Myocyte (in vitro differentiated cells): ENCODE data around the gene CLIP1. TPM values are rescaled to one million over a fixed set of nuclear protein-coding genes. Genes with fewer than 3 reads are reported as not detected.

Experiments used
- DNase-seq: peaks from one replicate; pipeline ENCODE4 v3.0.0-alpha.2; 2012; ENCODE audit warnings: low read depth
- total RNA-seq: library from RNA; depleted of rRNA; stranded (reverse); fragments of >200 nt; gene quantifications from 2 replicates; pipeline ENCODE4 v1.2.3, GENCODE V29; 2014

CLIP1 gene
- total RNA-seq, 1 donor from 2014 or later = 51.2 TPM

DNA sequence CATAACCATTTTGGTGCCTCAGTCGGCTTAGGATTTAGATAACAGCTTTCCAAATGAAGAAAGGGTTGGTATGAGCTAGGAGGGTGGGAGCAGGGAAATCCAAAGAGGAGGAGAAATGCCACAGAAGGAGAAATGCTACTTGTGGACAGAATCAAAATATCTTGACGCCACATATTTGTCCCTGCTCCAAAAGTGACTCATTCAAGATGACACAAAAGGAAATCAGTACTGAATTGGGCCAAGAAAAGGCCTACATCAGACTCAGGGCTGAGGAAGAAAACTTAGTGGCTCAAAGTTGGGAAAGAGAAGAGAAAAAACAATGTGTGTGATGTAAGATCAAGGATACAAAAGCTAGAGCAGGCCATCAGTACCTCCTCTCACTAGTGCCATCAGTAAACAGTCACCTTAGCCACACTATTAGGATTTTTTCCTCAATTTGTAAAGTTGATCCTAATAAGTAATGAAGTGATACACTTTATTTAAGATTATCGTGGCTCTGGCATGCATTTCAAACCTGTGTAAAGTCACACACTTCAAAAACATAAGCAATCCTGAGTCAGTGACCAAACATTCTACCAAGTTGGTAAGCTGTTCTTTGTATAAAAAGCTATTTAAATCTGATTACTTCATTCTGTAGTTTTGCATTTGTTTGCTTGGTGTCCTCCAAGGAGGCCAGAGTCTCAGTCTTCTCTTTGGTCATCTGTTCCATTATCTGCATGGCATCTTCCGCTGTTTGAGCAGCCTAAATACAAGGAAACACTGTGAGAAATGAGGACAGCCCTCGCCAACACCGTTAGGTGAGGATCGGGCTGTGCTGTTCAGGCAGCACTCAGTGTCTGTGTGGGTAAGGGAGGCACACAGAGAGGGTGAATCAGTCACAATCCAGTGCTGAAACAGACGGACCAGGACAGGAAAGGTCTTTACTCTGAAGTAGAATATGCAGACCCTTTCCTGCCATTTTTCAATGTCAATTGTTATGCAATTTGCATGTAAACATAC is 103.6 kb downstream of the CLIP1 start:
- DNase-seq = peak; percentile 78

DNA sequence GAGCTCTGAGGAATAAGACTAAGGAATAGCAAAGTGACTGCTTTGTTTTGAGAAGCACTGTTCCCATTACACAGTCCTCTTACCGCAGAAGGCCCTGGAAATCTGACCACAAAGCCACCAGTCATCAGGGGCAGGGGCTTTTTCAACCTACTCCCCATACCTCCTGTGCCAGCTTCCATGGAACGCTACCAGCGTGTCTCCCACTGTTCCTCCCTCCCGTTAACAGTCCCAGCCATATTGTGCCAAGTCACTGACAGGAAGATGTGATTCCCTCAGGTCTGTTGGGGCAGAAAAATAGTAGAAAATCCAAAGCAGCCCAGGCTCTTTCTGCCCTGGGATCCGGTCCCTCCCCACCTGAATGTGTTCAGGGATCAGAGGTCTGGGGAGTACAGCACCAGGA is 109.5 kb downstream of the CLIP1 start:
- DNase-seq = peak; percentile 70

DNA sequence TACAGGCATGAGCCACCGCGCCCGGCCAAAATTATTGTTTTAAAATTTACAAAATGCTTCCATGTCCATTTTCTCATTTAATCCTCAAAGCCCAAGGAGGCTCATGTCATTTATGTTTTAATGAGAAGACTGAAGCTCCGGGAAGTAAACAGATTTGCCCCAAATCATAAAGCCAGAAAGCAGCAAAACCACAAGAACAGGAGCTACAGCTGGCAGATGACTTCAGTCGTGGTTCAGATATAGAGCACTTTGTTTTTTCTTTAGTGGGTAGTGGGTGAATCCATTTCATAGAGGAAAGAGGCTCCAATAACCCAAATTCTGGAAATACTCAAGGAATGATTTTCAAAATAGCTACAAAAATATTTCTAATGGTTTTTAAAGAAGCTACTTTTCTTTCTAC is 110.8 kb downstream of the CLIP1 start:
- DNase-seq = peak; percentile 38

DNA sequence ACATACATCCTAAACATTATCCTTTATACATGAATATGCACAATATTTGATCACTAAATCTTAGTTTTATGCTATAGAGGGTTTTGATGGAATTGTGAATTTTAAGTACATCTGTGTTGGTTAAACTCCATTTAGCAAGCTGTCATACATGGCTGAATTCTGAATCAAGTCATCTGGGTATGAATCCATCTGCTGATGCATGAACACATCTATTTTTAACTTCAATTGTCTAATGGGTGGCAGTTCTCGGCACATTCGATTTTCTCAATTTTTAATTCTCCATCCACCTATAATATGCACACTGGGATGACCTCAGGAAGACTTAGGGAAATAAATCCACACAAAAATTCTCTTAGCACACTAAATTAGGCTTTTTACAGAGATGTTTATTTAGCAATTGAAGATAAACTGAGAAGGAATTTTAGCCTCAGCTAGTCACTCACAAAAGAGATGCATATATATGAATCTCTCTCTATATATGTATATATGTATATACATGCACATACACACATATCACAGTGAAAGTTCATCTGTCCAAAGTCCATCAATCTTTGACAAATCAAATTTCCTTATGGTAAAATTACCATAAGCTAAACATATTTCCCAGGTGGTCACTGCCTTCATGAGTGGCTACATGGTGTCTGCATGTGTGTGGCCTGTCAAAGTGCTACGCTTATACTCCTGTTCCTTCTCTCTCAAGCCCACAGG is 111.7 kb downstream of the CLIP1 start:
- DNase-seq = peak; percentile 53

DNA sequence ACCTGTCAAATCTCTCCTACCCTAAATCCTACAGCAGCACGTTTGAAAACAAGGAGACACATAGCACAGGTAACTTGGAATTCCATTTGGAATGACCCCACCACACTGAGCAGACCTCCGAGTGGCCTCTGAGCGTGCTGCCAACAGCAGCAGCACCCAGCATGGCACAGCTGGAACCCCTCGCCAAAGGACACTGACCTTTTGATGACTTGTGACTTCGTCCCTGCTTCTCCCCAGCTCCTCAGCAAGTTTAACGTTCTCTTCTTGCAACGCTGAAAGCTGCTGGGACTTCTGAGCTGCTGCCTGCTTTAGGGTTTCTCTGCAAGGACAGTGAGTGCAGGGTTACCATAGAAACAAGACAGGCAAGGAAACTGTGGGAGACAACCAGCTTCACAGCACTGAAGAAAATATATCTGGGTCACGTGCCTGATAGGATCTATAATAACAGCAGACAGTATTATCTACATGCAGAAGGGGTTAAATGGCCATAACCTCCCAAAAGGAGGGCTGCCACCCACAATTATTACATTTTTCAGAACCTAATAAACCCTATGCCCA is 112.8 kb downstream of the CLIP1 start:
- DNase-seq = no peak

DNA sequence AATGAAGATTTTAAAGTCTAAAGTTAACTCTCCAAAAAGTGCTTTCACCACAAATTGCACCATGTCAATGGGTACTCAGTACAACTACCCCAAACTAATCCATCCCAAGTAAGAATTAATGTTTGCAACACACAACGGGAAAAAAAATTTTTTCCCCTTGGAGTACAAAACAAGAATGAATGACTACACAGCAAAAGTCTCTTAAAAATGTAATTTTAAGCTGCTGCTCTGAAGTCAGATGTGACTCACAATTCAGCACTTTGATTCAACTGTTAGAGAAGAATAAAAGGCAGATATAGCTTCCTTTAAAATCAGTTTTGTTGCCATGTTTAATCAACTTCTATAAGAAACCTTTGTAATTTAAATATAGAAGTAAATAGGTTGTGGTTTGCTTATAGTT is 113.7 kb downstream of the CLIP1 start:
- DNase-seq = no peak

DNA sequence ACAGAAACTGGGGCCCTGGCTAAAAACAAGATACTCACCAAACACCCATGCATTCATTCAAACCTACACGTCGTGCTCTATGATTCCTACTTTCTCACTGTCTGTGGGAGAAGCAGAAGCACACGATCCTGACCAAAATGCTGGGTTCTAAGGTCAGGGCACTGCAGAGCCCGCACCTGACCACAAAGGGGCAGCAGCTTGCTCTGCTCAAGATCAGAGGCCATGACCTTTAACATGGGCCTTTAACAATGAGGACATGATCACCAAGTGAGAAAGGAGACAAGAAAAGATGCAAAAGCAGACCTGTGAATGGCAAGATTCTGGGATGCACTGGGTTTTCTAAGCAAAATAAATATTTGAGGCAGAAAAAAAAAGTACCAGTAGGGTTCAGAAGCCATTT is 116.1 kb downstream of the CLIP1 start:
- no peak for DNase-seq

DNA sequence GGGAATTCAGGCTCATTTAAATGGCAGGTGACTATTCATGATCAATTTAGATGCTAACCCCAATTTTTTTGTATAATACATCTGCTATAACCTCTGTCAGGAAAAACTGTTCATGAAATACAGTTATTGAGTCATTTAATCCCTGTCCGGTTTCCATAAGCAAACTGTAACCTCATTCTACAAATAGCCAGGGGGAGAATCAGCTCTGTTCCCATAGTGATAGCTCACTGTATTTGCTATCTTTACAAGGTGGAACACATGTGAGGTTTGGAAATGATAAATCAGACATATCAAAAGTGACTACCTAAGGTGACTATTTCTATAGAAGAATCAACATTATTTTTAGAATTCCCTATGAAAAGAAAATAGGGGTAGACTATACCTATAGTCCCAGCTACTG is 117.5 kb downstream of the CLIP1 start:
- no peak for DNase-seq

DNA sequence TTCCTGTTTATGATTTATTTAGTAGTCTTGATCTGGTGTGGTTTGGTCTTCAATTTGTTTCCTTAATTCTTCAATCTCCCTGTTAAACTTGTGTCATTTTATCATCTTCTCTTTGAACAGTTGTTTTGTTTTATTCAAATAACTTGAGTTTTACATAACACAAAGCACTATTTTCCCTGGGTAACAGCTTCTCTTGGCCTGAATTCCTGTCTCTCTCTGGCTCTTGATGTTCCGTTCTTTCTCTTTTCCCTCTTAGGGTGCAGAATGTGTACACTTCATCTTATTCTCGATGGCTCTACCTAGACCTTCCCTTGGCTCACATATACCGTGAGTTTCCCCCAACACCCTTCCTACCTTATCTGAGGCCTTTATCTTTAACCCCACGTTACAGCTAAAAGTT is 119.4 kb downstream of the CLIP1 start:
- DNase-seq = no peak

DNA sequence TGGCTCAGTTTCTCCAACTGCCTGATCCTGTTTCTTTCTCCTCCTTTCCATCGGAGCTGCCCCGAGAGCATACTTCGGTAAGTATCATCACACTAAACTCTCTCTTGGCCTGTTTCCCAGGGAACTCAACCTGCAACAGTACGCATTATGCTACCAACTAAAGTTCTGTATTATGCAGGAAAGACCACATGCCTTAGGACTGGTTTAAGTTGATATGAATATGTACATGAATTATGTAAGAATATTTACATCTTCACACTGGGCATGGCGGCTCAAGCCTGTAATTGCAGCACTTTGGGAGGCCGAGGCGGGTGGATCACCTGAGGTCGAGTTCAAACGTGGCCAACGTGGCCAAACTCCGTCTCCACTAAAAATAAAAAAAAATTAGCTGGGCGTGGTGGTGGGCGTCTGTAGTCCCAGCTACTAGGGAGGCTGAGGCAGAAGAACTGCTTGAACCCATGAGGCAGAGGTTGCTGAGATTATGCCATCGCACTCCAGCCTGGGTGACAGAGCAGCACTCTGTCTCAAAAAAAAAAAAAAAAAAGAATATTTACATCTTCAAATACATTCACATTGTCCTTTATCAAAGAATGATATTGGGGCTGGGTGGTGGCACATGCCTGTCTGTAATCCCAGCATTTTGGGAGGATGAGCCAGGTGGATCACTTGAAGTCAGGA is 124.3 kb downstream of the CLIP1 start:
- no peak for DNase-seq

DNA sequence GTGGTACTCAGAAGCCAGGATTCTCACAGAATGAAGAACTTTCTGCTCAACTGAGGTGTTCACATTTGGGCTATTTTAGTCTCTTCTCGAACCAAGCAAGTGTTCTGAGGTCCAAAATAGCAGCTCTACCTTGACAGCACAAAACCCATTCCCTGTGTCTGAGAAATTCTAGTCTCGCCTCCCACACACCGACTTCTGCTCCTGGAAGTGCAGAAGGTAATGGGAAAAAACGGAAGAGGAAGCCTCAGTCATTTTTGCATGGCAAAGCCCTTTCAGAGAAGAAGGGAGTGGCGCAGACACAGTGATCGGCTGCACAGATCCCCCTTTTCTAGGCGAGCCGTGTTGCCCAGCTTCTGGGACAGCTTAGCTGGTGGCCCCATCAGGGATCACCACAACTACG is 125.0 kb downstream of the CLIP1 start:
- no peak for DNase-seq

DNA sequence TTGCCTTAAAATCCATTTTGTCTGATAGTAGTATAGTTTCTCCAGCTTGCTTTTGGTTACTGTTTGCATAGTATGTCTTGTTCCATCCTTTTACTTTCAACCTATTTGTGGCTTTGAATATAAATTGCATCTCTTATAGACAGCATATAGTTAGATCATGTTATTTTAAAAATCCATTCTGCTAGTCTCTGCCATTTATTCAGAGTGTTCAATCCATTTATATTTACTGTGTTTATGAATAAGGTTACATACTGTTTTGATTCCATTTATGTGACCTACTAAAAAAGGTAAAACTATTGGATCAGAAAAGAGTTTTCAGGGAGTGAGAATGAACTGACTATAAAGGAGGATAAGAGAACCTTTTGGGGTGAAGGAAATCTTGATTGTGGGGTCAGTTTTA is 126.6 kb downstream of the CLIP1 start:
- DNase-seq = no peak

DNA sequence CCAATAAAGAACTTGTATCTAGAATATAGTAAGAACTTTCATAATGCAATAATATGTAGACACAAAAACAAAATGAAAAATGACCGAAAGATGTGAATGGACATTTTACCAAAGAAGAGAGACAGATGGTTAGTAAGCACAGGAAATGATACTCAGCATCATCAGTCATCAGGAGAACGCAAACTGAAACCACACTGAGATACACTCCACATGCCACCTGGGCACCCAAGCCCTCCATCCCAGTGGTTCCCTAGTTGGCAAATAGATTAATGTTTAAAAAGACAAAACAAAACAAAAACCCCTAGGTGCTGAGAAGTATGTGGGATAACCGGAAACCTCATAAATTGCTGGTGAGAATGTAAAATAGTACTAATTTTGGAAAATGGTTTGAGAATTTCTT is 129.4 kb downstream of the CLIP1 start:
- no peak for DNase-seq

DNA sequence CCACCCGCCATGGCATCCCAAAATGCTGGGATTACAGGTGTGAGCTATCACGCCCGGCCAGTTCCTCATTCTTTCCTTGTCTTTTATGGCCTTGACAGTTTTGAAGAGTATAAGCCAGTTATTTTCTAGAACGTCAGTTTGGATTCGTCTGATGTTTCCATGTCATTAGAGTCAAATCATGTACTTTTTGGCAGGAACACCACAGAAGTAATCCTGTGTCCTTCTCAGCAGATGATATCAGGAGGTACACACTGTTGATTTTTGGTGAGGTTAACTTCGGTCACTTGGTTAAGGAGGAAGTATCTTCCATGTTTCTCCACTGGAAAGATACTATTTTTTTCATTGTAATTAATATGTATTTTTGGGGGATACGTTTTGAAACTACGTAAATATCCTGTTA is 131.0 kb downstream of the CLIP1 start:
- no peak for DNase-seq

DNA sequence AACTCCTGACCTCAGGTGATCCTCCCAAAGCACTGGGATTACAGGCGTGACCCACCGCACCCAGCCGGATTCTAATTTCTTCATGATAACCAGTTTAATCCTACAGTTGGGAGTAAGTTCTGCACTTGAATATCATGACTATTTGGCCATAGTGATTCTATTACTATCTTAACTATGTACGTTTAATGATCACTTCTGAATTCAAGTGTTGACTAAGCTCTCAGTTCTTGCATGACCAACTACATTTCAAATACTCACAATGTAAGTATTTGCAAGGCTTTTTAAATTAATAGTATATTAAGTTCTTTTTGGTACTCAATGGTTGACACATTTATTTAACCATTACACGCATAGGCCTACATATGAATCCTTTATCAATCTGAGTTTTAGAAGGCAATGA is 138.8 kb downstream of the CLIP1 start:
- DNase-seq = no peak

DNA sequence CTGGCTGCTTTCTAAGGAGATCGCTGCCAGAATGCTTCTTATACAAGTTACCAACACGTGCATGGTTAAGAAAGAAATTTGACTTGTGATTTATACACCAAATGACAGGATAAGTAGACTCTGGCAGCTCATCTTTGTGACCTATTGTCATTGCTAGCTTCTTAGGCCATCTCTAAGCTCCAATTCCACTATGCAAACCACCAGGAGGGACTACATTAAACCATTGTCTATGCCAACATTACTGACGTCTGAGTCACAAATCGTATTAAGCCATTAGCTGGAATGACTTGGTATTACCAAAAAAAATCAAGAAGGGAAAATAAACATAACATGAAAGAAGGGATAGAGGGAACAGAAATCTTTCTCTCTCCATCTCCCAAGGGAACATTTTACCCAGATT is 140.4 kb downstream of the CLIP1 start:
- DNase-seq = peak; percentile 76

DNA sequence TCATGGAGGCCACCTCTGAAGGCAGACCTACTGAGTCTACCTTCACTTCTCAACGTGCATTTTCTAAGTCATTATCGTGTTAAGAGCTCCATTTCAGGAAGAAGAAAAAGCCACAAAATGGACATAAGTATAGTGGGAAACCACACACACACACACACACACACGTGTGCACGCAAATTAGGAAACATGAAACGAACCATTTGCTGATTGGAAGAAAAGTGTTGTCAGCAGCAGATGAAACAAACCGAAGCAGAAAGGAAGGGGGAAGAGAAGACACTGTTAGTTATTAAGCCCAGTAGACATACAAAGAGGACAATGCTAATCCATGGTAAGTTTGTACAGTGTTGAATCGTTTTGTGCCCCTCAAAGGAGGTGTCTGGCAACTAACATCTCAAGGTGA is 146.2 kb downstream of the CLIP1 start:
- no peak for DNase-seq

DNA sequence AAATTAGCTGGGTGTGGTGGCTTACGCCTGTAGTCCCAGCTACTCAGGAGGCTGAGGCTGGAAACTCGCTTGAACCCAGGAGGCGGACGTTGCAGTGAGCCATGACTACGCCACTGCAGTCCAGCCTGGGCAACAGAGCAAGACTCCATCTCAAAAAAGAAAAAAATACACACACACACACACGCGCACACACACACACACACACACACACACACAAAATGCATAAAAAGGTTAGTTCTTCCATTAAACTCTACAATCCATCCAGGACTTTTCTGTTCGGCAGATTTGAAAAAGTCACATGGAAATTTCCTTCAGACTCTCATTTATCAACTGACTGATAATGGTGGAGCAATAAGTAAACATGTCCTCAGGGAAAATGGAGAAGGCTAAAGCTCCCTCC is 147.0 kb downstream of the CLIP1 start:
- DNase-seq = no peak

DNA sequence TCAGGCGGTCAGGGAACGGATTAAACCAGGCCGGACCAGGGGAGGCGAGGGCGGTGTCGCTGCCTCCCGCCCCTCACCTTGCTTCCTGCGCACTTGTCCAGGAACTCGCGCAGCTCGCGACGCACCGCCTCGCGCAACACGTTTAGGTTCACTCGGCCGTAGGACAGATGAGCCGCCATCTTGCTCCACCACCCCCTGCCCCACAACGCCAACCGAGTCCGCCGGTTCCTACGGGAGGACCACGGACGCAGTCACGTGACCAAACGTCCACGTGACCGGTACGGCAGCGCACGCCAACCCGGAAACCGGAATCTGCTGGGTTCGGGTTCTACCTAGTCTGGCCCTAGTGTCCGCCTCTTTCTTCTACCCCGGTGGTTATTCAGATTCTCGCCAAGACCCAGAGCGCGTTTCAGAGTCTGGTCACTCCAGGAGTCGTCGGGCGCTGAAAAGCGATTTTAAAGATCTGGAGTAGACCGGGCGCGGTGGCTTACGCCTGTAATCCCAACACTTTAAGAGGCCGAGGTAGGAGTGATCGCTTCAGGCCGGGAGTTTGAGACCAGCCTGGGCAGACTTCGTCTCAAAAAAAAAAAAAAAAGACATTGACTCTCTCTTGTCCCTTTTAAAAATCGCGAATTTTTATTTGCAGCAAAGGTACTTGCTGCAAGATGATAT is 156.1 kb downstream of the CLIP1 start, which contains the start of gene VPS33A:
Gene VPS33A, minus strand, starts transcription at position 265 of the 672 bp plus-strand sequence. Its CDS starts 86 bp downstream, at position 179.
- DNase-seq = peak; percentile 98

DNA sequence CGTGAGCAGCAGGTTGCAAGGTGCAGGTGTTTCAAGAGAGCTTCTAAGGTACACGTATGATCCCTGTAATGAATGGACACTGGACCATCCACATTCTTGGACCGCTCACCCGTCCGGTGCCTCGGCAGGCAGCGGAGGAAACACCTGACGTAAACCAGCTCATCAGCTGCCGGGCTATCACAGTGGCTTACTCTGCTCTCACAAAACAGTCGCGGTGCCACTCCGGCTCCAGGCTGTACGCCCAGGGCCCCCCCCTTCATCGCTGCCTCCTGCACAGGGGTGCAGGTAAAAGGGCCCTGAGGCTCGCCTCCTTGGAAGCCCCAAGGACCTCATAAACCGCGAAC is 156.6 kb downstream of the CLIP1 start:
- no peak for DNase-seq

DNA sequence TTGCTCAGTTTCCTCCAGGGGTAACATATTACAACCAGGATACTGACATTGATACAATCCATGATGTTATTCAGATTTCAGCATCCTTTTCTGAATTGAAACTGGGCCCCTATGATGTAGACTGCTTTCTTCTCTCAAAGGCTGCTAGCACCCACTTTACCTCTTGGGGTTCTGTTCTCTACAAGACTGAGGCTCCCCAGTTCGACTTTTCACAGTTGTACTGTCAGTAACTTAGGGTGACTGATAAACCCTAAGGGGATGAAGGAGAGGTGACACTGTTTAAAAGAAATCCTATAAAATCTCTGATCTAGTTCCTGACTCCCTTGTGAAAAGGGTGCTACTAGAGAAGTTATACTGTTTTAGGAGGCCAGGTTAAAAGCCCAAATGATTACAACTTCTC is 157.0 kb downstream of the CLIP1 start:
- no peak for DNase-seq
